HepG2 (cell line): ENCODE data around the gene TAF13. TPM values are rescaled to one million over a fixed set of nuclear protein-coding genes. Genes with fewer than 3 reads are reported as not detected.

ENCODE experiments used
- CEBPB ChIP-seq: IDR thresholded peaks from 2 replicates; pipeline ENCODE4 v1.6.1; 2011; ENCODE audit warnings: low read depth, low read length, improper control_type of control experiment, borderline replicate concordance
- FOXJ3 ChIP-seq: sonication (generic); formaldehyde crosslinking; IDR thresholded peaks from 2 replicates; pipeline ENCODE4 v1.4.0; 2020; ENCODE audit warnings: missing genetic modification reagents, mild to moderate bottlenecking, borderline replicate concordance
- GATA4 ChIP-seq: sonication (generic); IDR thresholded peaks from 2 replicates; pipeline ENCODE4 v1.6.1; 2016; ENCODE audit warnings: antibody characterized with exemption, low read depth, borderline replicate concordance
- HNRNPK ChIP-seq: fragments of 200-400 bp; formaldehyde crosslinking; IDR thresholded peaks from 2 replicates; pipeline ENCODE4 v1.6.1; 2018; ENCODE audit warnings: low read length, low read depth, moderate library complexity, mild to moderate bottlenecking; ENCODE audit not compliant: poor library complexity, severe bottlenecking
- HOXA7 ChIP-seq: sonication (generic); formaldehyde crosslinking; IDR thresholded peaks from 2 replicates; pipeline ENCODE4 v1.8.1; 2022; ENCODE audit warnings: mild to moderate bottlenecking, missing genetic modification reagents, moderate library complexity
- IRF2 ChIP-seq: IDR thresholded peaks from 2 replicates; pipeline ENCODE4 v1.6.1; 2018; ENCODE audit warnings: missing genetic modification reagents, missing compliant biosample characterization
- KDM4B ChIP-seq: sonication (generic); formaldehyde crosslinking; IDR thresholded peaks from 2 replicates; pipeline ENCODE4 v1.4.0; 2020; ENCODE audit warnings: missing genetic modification reagents
- NFATC3 ChIP-seq: sonication (generic); formaldehyde crosslinking; IDR thresholded peaks from 2 replicates; pipeline ENCODE4 v1.5.1; 2020; ENCODE audit warnings: mild to moderate bottlenecking, missing genetic modification reagents
- RFXANK ChIP-seq: IDR thresholded peaks from 2 replicates; pipeline ENCODE4 v1.6.1; 2016
- TCF12 ChIP-seq, 2 experiments: fragments of 450-650 bp in 1 of 2; sonication (generic) in 1 of 2; formaldehyde crosslinking in 1 of 2; IDR thresholded peaks; 2 replicates each; pipeline versions ENCODE4 v1.6.1 to v1.8.0; 2017 to 2022; ENCODE audit warnings: antibody characterized with exemption in 1 of 2, mild to moderate bottlenecking in 1 of 2, missing genetic modification reagents in 1 of 2, moderate library complexity in 1 of 2
- ZMYM2 ChIP-seq: sonication (generic); formaldehyde crosslinking; IDR thresholded peaks from 2 replicates; pipeline ENCODE4 v1.8.0; 2022; ENCODE audit warnings: mild to moderate bottlenecking, missing genetic modification reagents
- ZNF10 ChIP-seq: sonication (generic); formaldehyde crosslinking; IDR thresholded peaks from 2 replicates; pipeline ENCODE4 v1.4.0; 2020; ENCODE audit warnings: mild to moderate bottlenecking, low read depth, missing genetic modification reagents, borderline replicate concordance
- ZNF7 ChIP-seq: IDR thresholded peaks from 2 replicates; pipeline ENCODE4 v1.6.1; 2016; ENCODE audit warnings: missing biosample characterization, missing genetic modification reagents
- ZNF777 ChIP-seq: sonication (generic); formaldehyde crosslinking; IDR thresholded peaks from 2 replicates; pipeline ENCODE4 v1.4.0; 2020; ENCODE audit warnings: missing genetic modification reagents
- ZSCAN20 ChIP-seq: sonication (generic); formaldehyde crosslinking; IDR thresholded peaks from 2 replicates; pipeline ENCODE4 v1.4.0; 2020; ENCODE audit warnings: missing genetic modification reagents, mild to moderate bottlenecking, borderline replicate concordance
- polyA plus RNA-seq, 8 experiments: library from polyadenylated mRNA; depleted of rRNA in 3 of 8; stranded (reverse) in 7 of 8; unstranded in 1 of 8; fragments of >200 nt; fragmentation: Illumina TruSeq in 4 of 8; extraction: Trizol in 4 of 8; gene quantifications; 2 replicates each; pipeline versions ENCODE4 v1.2.1 to v1.2.3, GENCODE V29; 2011 to 2016; ENCODE audit warnings: low read depth in 4 of 8, missing spikeins in 1 of 8, mixed read lengths in 1 of 8; ENCODE audit not compliant: insufficient read depth in 1 of 8
- total RNA-seq, 5 experiments: library from RNA; depleted of rRNA; stranded (reverse); fragments of >200 nt; fragmentation: Illumina TruSeq; extraction: Trizol; gene quantifications; 2 replicates each; pipeline ENCODE4 v1.2.3, GENCODE V29; 2016; ENCODE audit warnings: low read depth in 1 of 5
- TF ChIP-seq, protein P1 (sequence below): sonication (generic); formaldehyde crosslinking; IDR thresholded peaks from 2 replicates; pipeline ENCODE4 v1.5.0; 2020; ENCODE audit warnings: missing genetic modification reagents
- TF ChIP-seq, protein P2 (sequence below): sonication (generic); formaldehyde crosslinking; IDR thresholded peaks from 2 replicates; pipeline ENCODE4 v1.4.0; 2020; ENCODE audit warnings: missing genetic modification reagents, borderline replicate concordance
- TF ChIP-seq, protein P3 (sequence below): sonication (generic); formaldehyde crosslinking; IDR thresholded peaks from 2 replicates; pipeline ENCODE4 v1.5.0; 2020; ENCODE audit warnings: mild to moderate bottlenecking, missing genetic modification reagents, moderate library complexity
- TF ChIP-seq, protein P4 (sequence below): IDR thresholded peaks from 2 replicates; pipeline ENCODE4 v1.6.1; 2016

Gene TAF13
- total and polyA plus RNA-seq, 2 of the 13 experiments (the other 11 are each of a cell fraction or from before 2014, with no cell fraction given), result 11.5 to 36.3 TPM

DNA sequence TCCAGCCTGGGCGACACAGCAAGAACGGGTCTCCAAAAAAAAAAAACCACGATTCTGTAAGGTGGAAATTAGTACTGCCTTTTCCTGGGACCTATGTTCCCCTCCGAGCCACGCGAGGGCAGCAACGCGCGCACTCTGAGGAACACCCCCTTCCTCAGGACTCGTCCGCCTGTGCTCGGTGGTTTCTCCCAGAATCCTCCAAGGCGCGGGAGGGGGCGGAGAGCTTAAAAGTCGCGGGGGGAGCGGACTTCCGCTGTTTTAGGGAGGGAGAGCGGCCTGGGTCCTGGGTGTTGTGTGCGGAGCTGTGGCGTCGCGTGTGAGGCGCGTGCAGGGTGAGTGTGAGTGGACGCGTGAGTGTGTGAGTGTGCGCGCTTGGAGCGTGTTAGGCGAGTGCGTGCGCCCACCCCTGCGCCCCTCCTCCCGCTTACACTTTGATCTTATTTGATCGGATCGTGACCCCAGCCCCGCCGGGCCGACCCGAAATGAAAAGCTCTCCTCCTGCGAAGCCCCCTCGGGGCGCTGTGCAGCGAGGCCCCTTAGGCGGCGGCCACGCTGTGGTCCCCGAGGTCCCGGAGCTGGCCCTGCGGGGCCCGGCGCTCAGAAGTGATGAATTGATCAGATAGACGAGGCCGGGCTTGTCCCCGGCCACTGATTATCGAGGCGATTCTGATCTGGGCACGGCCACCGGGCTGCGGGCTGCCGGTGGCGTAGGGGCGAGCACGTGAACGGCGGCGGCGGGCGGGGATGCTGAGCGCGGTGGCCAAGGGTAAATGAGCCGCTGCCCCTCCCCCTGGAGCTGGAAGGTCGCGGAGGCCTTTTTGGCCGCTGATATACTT lies 24.4 kb upstream of the TAF13 start (continued):
- TF ChIP-seq FOXJ3 (CRISPR knock-in tag) (peak; percentile 69), ZNF7 (CRISPR knock-in tag) (no peak), HOXA7 (CRISPR knock-in tag) (0 out of 2 replicates have a peak, but pooled peaks have one; percentile 59), NFATC3 (peak; percentile 64), ZMYM2 (CRISPR knock-in tag) (peak; percentile 92), HNRNPK (peak; percentile 79), ZSCAN20 (CRISPR knock-in tag) (no peak), CEBPB (no peak), RFXANK (CRISPR knock-in tag) (peak; percentile 89), KDM4B (CRISPR knock-in tag) (peak; percentile 87), ZNF777 (CRISPR knock-in tag) (0 out of 2 replicates have a peak, but pooled peaks have one; percentile 57), IRF2 (CRISPR knock-in tag) (peak; percentile 92; the same call in 1 of the 2 replicates), GATA4 (peak; percentile 85; the same call in 1 of the 2 replicates), TCF12 (IDR thresholded peaks at IDR 0.05) (no peak), TCF12 (CRISPR knock-in tag; IDR thresholded peaks at IDR 0.05) (peak; percentile 10; the same call in 1 of the 2 replicates), ZNF10 (CRISPR knock-in tag) (no peak)
- TF ChIP-seq, protein P1, sequence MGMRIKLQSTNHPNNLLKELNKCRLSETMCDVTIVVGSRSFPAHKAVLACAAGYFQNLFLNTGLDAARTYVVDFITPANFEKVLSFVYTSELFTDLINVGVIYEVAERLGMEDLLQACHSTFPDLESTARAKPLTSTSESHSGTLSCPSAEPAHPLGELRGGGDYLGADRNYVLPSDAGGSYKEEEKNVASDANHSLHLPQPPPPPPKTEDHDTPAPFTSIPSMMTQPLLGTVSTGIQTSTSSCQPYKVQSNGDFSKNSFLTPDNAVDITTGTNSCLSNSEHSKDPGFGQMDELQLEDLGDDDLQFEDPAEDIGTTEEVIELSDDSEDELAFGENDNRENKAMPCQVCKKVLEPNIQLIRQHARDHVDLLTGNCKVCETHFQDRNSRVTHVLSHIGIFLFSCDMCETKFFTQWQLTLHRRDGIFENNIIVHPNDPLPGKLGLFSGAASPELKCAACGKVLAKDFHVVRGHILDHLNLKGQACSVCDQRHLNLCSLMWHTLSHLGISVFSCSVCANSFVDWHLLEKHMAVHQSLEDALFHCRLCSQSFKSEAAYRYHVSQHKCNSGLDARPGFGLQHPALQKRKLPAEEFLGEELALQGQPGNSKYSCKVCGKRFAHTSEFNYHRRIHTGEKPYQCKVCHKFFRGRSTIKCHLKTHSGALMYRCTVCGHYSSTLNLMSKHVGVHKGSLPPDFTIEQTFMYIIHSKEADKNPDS (CRISPR knock-in tag), result no peak; the same call in 1 of the 2 replicates
- TF ChIP-seq, protein P2, sequence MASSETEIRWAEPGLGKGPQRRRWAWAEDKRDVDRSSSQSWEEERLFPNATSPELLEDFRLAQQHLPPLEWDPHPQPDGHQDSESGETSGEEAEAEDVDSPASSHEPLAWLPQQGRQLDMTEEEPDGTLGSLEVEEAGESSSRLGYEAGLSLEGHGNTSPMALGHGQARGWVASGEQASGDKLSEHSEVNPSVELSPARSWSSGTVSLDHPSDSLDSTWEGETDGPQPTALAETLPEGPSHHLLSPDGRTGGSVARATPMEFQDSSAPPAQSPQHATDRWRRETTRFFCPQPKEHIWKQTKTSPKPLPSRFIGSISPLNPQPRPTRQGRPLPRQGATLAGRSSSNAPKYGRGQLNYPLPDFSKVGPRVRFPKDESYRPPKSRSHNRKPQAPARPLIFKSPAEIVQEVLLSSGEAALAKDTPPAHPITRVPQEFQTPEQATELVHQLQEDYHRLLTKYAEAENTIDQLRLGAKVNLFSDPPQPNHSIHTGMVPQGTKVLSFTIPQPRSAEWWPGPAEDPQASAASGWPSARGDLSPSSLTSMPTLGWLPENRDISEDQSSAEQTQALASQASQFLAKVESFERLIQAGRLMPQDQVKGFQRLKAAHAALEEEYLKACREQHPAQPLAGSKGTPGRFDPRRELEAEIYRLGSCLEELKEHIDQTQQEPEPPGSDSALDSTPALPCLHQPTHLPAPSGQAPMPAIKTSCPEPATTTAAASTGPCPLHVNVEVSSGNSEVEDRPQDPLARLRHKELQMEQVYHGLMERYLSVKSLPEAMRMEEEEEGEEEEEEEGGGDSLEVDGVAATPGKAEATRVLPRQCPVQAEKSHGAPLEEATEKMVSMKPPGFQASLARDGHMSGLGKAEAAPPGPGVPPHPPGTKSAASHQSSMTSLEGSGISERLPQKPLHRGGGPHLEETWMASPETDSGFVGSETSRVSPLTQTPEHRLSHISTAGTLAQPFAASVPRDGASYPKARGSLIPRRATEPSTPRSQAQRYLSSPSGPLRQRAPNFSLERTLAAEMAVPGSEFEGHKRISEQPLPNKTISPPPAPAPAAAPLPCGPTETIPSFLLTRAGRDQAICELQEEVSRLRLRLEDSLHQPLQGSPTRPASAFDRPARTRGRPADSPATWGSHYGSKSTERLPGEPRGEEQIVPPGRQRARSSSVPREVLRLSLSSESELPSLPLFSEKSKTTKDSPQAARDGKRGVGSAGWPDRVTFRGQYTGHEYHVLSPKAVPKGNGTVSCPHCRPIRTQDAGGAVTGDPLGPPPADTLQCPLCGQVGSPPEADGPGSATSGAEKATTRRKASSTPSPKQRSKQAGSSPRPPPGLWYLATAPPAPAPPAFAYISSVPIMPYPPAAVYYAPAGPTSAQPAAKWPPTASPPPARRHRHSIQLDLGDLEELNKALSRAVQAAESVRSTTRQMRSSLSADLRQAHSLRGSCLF (CRISPR knock-in tag), result no peak
- TF ChIP-seq, protein P3, sequence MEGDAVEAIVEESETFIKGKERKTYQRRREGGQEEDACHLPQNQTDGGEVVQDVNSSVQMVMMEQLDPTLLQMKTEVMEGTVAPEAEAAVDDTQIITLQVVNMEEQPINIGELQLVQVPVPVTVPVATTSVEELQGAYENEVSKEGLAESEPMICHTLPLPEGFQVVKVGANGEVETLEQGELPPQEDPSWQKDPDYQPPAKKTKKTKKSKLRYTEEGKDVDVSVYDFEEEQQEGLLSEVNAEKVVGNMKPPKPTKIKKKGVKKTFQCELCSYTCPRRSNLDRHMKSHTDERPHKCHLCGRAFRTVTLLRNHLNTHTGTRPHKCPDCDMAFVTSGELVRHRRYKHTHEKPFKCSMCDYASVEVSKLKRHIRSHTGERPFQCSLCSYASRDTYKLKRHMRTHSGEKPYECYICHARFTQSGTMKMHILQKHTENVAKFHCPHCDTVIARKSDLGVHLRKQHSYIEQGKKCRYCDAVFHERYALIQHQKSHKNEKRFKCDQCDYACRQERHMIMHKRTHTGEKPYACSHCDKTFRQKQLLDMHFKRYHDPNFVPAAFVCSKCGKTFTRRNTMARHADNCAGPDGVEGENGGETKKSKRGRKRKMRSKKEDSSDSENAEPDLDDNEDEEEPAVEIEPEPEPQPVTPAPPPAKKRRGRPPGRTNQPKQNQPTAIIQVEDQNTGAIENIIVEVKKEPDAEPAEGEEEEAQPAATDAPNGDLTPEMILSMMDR, result peak; percentile 96
- TF ChIP-seq, protein P4, sequence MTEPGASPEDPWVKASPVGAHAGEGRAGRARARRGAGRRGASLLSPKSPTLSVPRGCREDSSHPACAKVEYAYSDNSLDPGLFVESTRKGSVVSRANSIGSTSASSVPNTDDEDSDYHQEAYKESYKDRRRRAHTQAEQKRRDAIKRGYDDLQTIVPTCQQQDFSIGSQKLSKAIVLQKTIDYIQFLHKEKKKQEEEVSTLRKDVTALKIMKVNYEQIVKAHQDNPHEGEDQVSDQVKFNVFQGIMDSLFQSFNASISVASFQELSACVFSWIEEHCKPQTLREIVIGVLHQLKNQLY (CRISPR knock-in tag), result peak; percentile 76
